ENCODE data around the gene MRPS14.

MRPS14 gene

DNA sequence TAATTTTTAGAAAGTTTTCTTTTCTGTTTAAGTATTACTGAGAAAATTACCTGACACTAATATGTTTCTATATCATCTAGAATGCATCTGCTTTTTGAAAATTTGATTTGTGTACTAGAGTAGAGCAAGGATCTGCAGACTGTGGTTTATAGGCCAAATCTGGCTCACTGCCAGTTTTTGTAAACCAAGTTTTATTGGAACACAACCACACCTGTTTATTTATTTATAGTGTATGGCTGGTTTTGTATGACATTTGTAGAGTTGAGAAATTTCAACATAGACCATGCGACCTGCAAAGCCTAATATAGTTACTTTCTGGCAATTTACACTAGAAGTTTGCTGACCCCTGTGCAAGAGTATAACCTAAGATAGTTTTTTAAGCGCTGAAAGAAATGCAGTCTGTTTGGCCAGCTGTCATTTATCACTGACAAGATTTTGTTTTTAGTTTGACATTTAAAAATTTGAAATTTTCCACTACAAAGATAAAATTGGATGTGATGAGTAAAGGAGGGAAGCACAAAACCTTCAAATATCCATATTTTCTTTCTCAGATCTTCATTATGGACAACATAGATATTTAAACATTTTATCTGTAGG lies 59.6 kb downstream of the MRPS14 start:
- DNase-seq (ENCODE audit: low read depth): no peak
- H3K4me3 ChIP-seq (ENCODE audit: low read depth, low read length): no peak overlapping the region

All from skeletal muscle cell (primary cell).